Measurements from ENCODE around the gene LEMD3. TPM values are rescaled to one million over a fixed set of nuclear protein-coding genes. Genes with fewer than 3 reads are reported as not detected.

The LEMD3 gene
- total RNA-seq, 6 donors from 2014 or later = 30.3 to 94.3 (median 49.3) TPM

DNA sequence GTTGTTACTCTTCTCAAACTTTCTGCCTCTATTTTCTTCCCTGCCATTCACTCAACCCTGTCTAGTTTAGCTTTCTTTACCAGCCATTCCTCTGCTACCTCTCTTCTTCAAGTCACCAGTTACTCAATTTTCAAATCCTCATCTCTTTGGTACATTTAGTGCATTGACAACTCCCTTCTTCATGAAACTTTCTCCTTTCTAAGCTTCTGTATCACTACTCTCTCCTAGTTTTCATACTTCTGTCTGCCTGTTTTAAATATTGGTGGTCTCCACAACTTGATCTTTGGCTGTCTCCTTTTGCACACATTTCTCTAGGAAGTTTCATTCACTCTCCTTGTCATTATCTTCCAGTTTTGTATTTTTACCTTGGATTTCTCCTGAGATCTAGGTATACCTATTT, 6.0 kb downstream of the LEMD3 start:
- ATAC-seq (ENCODE audit: low FRiP score in 2 of 2) (no peak), DNase-seq (no peak)
- Histone ChIP-seq H3K4me3 (no peak overlapping the region), H3K27me3 (no peaks in the 10 kb centered on the region), H3K9me3 (no peaks in the 10 kb centered on the region), H3K4me1 (peaks cover 36 to 49% (median 42%) of the 10 kb centered on the region in 4 donors), H3K36me3 (peaks cover 0 to 5% (median 0%) of the 10 kb centered on the region in 4 donors), H3K27ac (no peak overlapping the region)
- TF ChIP-seq POLR2AphosphoS5 (IDR thresholded peaks at IDR 0.05) (no peak), EP300 (IDR thresholded peaks at IDR 0.05) (no peak), POLR2A (IDR thresholded peaks at IDR 0.05) (no peak)
- TF ChIP-seq, protein P1, sequence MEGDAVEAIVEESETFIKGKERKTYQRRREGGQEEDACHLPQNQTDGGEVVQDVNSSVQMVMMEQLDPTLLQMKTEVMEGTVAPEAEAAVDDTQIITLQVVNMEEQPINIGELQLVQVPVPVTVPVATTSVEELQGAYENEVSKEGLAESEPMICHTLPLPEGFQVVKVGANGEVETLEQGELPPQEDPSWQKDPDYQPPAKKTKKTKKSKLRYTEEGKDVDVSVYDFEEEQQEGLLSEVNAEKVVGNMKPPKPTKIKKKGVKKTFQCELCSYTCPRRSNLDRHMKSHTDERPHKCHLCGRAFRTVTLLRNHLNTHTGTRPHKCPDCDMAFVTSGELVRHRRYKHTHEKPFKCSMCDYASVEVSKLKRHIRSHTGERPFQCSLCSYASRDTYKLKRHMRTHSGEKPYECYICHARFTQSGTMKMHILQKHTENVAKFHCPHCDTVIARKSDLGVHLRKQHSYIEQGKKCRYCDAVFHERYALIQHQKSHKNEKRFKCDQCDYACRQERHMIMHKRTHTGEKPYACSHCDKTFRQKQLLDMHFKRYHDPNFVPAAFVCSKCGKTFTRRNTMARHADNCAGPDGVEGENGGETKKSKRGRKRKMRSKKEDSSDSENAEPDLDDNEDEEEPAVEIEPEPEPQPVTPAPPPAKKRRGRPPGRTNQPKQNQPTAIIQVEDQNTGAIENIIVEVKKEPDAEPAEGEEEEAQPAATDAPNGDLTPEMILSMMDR (IDR thresholded peaks at IDR 0.05) = no peak

DNA sequence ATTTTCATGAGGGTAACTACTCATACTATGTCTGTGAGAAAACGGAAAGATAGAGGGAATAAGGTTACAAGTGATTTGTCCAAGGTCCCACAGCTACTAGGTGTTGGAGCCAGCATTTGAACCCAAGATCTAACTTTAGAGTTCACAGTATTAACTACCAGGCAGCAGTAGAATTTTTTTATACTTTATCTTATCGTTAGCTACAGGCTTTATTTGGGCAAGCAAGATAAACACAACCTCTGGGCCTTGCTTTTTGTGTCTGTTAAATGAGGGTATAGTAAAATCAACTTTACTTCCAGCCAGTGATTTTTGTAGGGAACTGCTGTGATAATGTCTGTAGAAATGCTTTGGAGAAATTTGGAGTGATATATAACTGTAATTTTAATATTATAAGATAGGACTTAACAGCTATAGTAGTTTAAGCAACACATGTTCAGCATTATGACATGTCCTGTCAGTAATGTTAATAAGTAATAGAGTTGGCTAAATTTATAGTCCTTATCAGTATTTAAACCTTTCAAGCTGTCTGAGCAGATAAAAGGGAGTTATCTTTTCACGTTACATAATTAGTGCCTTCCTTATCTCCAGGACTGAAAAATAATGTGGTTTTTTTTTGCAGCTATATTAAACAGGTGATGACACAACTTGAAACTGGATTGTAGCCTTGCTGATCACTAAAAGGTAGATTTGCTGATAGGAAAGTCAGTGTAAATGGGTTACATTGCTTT, 12.8 kb downstream of the LEMD3 start:
- ATAC-seq (ENCODE audit: low FRiP score in 2 of 2) (no peak), DNase-seq (no peak)
- TF ChIP-seq EP300 (IDR thresholded peaks at IDR 0.05) = no peak
- TF ChIP-seq POLR2AphosphoS5 (IDR thresholded peaks at IDR 0.05) = no peak
- TF ChIP-seq POLR2A (IDR thresholded peaks at IDR 0.05) = no peak
- TF ChIP-seq, protein P1 (IDR thresholded peaks at IDR 0.05) = no peak
- Histone ChIP-seq H3K27ac (no peak overlapping the region), H3K36me3 (no peaks in the 10 kb centered on the region), H3K27me3 (no peaks in the 10 kb centered on the region), H3K4me1 (peaks cover under 1 to 9% (median 5%) of the 10 kb centered on the region in 4 donors), H3K9me3 (no peaks in the 10 kb centered on the region), H3K4me3 (no peak overlapping the region)
- WGBS, 2 donors = 59 to 69% methylated on average over 3 of the region's 3 CpGs

DNA sequence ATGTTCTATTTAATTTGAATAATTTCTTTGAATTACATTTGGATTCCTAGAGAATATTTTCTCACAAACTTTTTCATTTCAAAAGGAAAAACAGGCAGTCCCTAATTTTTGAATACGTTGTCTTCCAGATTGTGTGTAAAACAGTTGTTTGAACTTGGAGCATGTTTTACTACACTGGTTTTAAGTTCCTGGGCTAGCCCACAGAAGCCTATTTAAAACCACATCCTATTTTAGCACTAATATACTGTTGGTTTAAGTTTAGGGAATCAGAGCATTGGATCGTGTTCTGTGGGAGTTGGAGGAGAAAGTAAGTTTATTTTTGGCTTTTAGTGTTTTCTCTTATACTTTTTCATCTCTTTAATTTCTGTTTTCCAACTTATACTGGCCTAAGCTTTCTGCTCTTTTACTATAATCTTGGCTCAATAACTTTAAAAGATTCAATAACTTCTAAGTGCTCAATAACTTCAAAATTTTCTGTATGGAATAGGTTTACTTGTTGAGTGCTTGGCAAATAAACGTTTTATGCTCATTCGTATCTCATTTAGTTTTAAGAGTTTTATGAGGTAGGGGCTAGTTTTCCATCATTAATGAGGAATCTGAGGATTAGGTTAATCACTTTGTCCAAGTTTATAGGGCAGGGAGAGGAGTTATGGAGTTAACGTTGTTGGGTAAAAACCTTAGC, 14.9 kb downstream of the LEMD3 start:
- no peak overlapping the region for H3K27ac ChIP-seq
- 85 to 87% methylated on average over 5 of the region's 5 CpGs for WGBS, 2 donors
- H3K4me3 ChIP-seq = no peak overlapping the region
- TF ChIP-seq, protein P1 (IDR thresholded peaks at IDR 0.05) = no peak
- TF ChIP-seq POLR2AphosphoS5 (IDR thresholded peaks at IDR 0.05) (no peak), EP300 (IDR thresholded peaks at IDR 0.05) (no peak), POLR2A (IDR thresholded peaks at IDR 0.05) (no peak)
- ATAC-seq (ENCODE audit: low FRiP score in 2 of 2) = no peak
- H3K9me3 ChIP-seq = no peaks in the 10 kb centered on the region
- peaks cover 3 to 27% (median 15%) of the 10 kb centered on the region in 4 donors for H3K4me1 ChIP-seq
- H3K27me3 ChIP-seq = no peaks in the 10 kb centered on the region
- no peak for DNase-seq
- no peaks in the 10 kb centered on the region for H3K36me3 ChIP-seq

DNA sequence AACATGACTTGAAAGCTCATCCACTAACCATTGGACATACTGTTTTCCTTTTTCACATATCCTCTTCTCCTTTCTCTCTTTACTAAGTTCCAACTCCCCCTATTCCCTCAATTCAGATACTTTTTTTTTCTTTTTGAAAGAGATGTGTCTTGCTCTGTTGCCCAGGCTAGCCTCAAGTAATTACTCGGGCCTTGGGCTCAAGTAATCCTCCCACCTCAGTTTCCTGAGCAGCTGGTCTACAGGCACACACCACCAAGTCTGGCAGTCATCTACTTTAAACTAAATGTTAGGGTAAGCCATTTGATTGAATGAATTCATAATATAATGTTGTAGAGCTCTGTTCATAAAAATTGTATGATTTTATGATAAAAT, 15.5 kb downstream of the LEMD3 start:
- Histone ChIP-seq H3K36me3 (no peaks in the 10 kb centered on the region), H3K27me3 (no peaks in the 10 kb centered on the region), H3K4me3 (no peak overlapping the region), H3K4me1 (peaks cover 3 to 29% (median 15%) of the 10 kb centered on the region in 4 donors), H3K27ac (no peak overlapping the region), H3K9me3 (no peaks in the 10 kb centered on the region)
- WGBS, 2 donors = 81 to 89% methylated on average over 1 of the region's 1 CpG
- ATAC-seq (ENCODE audit: low FRiP score in 2 of 2) = no peak
- no peak for DNase-seq
- TF ChIP-seq EP300 (IDR thresholded peaks at IDR 0.05) (no peak), POLR2A (IDR thresholded peaks at IDR 0.05) (no peak), POLR2AphosphoS5 (IDR thresholded peaks at IDR 0.05) (no peak)
- TF ChIP-seq, protein P1 (IDR thresholded peaks at IDR 0.05) = no peak
